Activated CD4-positive, alpha-beta T cell treated with anti-CD3 and anti-CD28 coated beads, Interleukin-2, amount 50 U/mL, for 24 hours (primary cell): ENCODE measurements around the gene H19.
A peak's percentile ranks its signal among the peaks of the same experiment; 100 is the strongest.

ENCODE experiments used
- DNase-seq, 2 donors: peaks; one replicate each; pipeline ENCODE4 v3.0.0-alpha.2; 2020; ENCODE audit warnings: low read depth in 1 of 2, low spot score in 1 of 2

The H19 gene

GRCh38 chr11:1947592-1948237 lies 49.9 kb downstream of the H19 start:
- no peak for DNase-seq

- DNase-seq: peak in 1 of 2 donors; percentile 11
These were observed 50.7 kb downstream of the H19 start, which contains the start of gene MRPL23 for GRCh38 chr11:1946812-1947484. MRPL23 (plus strand) TSS chr11:1947332; CDS start chr11:1947363, 31 bp downstream.
